GM21526 (cell line): Measurements from ENCODE around the gene ZNF543.
"Not testable (repeated sequence)": the region's sequence is repeated elsewhere in the genome, so short reads cannot be mapped to it uniquely, and the experiment has no call there.

Experiments used
- ATAC-seq: cut with Tn5 transposase; IDR thresholded peaks from one replicate; pipeline ENCODE4 v1.9.1; 2021; ENCODE audit warnings: moderate library complexity; ENCODE audit not compliant: unreplicated experiment, low FRiP score

ZNF543 gene

GRCh38 chr19:57319869-57320179, 448 bp upstream of the ZNF543 start:
- ATAC-seq = peak; percentile 26

GRCh38 chr19:57321116-57321515, 844 bp downstream of the ZNF543 start:
- no peak for ATAC-seq

- ATAC-seq = no peak
Measured at GRCh38 chr19:57321751-57322150, 1.5 kb downstream of the ZNF543 start.

GRCh38 chr19:57324992-57325391, 4.7 kb downstream of the ZNF543 start:
- no peak for ATAC-seq

GRCh38 chr19:57327993-57328392, 7.7 kb downstream of the ZNF543 start:
- no peak for ATAC-seq

GRCh38 chr19:57334191-57334590, 13.9 kb downstream of the ZNF543 start:
- ATAC-seq = no peak

- no peak for ATAC-seq
Measured at GRCh38 chr19:57338877-57339276, 18.6 kb downstream of the ZNF543 start.

GRCh38 chr19:57342582-57342981, 22.3 kb downstream of the ZNF543 start:
- ATAC-seq = no peak

GRCh38 chr19:57348136-57348535, 27.9 kb downstream of the ZNF543 start:
- ATAC-seq = no peak

- peak; percentile 96 for ATAC-seq
Measured at GRCh38 chr19:57350877-57351805, 30.9 kb downstream of the ZNF543 start, which contains the start of gene ZNF304. Gene ZNF304, plus strand, starts transcription at chr19:57351271. Its CDS starts 394 bp downstream, at chr19:57351665.

- no peak for ATAC-seq
Measured at GRCh38 chr19:57351867-57352266, 31.6 kb downstream of the ZNF543 start.

GRCh38 chr19:57355916-57356315, 35.6 kb downstream of the ZNF543 start:
- no peak for ATAC-seq

GRCh38 chr19:57357406-57357805, 37.1 kb downstream of the ZNF543 start:
- no peak for ATAC-seq

GRCh38 chr19:57359300-57359699, 39.0 kb downstream of the ZNF543 start:
- no peak for ATAC-seq

- ATAC-seq = no peak
Measured at GRCh38 chr19:57362419-57362818, 42.1 kb downstream of the ZNF543 start.

- peak; percentile 86 for ATAC-seq
Measured at GRCh38 chr19:57362997-57363687, 42.9 kb downstream of the ZNF543 start, which contains the start of the genes TRAPPC2B and ZNF547. Gene TRAPPC2B, plus strand, starts transcription at chr19:57363551. Its CDS starts 1,283 bp downstream, at chr19:57364834. Gene ZNF547, plus strand, starts transcription at chr19:57363551. Its CDS starts 5,005 bp downstream, at chr19:57368556.

GRCh38 chr19:57363688-57364181, 43.5 kb downstream of the ZNF543 start:
- peak; percentile 22 for ATAC-seq

- ATAC-seq = no peak
Measured at GRCh38 chr19:57366776-57367175, 46.5 kb downstream of the ZNF543 start.

- ATAC-seq = no peak
Measured at GRCh38 chr19:57374179-57374578, 53.9 kb downstream of the ZNF543 start.

GRCh38 chr19:57374647-57375046, 54.4 kb downstream of the ZNF543 start:
- not testable (repeated sequence) for ATAC-seq

- ATAC-seq = no peak
Measured at GRCh38 chr19:57376151-57376550, 55.9 kb downstream of the ZNF543 start.
